D721Med (cell line): Measurements from ENCODE around the gene DAO.

ENCODE experiments used
- DNase-seq: peaks from one replicate; pipeline ENCODE4 v3.0.0; 2011; ENCODE audit warnings: low spot score; ENCODE audit not compliant: insufficient read length
- FAIRE-seq: peaks from 2 replicates; lab custom pipeline; 2011; peaks lifted over from hg19 to GRCh38; lab: Jason Lieb, UNC
- CTCF ChIP-seq: IDR thresholded peaks from 2 replicates; pipeline ENCODE4 v1.5.1; 2012; ENCODE audit warnings: mild to moderate bottlenecking, control low read depth; ENCODE audit not compliant: insufficient read depth; ENCODE audit errors: missing control alignments

Gene DAO

DNA sequence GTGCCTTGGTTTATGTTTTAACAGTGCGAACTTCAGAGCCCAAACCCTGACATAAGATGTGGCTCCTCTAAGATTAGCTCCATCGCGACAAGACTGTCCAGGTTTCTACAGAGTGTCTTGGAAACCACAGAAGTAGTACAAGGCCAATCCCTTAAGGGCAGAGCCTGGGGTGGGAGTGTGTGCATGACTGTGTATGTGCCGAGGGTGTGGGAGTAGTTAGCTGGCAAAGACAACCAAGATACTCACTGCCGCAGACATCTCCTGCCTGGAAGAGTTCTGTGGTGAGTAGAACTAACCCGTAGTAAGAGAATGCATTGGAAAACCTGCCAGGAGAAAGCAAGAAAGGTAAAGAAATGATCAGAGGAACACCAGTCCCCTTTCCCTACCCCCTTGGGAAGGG, 54.1 kb downstream of the DAO start:
- DNase-seq (no peak), FAIRE-seq (no peak)
- no peak for TF ChIP-seq CTCF

DNA sequence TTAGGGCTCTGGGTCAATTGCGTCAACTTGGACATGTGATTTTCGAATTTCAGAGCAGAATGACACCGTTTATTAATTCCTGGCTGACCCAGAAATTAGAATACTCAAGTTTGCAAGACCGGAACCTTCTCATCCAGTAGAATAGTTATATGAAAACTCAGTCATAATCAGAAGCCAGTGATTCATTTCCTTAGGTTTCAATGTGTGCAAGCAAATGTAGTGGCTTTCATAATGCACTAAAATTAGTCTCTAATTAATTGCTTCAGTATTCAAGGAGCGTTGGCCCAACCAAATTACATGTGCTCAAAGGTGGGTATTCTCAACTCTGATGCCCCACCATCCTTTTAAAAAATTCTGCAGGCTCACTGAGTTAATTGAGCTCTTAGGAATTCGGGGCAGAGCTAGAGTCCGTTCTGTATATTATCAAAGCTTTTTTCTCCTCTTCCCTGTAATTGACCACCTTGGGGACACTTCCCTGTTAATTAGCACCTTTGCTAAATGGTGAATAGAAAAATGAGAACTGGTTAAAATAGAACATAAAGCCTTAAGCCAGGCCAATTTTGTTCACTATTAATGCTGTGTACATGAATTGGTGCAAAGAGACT, 55.4 kb downstream of the DAO start:
- TF ChIP-seq CTCF: no peak
- no peak for FAIRE-seq
- no peak for DNase-seq

DNA sequence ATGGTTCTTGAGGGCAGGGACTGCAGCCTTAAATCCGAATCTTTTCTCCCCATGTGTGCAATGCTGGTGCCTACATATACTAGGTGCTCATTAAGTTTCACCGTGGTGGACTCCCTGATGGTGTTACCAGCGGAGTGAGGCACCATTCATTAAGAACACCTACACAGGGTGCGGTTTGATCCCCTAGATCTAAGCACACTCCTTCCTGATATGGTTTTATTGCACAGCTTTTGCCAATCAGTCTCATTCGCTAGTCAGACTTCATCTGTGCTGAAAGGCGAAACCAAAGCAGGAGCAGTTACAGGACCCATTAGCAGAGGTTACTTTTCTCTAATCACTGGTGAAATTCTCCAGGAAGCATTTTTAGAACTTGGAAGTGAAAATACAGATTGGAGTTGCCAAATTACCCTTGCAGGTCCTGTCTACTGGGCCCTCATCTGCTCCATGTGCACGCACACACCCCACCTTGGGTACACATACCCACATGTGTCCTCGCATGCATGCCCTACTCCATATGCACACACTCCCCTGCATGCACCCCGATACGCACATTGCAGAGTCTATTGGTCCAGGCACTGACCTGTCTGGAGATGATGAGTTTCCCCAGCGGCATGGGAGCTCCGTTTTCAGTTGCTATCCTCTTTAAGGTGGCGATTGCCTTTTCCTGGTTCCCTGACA, 58.5 kb downstream of the DAO start:
- no peak for DNase-seq
- no peak for FAIRE-seq
- no peak for TF ChIP-seq CTCF

GRCh38 chr12:108939594-108939993, 59.7 kb downstream of the DAO start:
- DNase-seq (no peak), FAIRE-seq (no peak)
- no peak for TF ChIP-seq CTCF

- FAIRE-seq (no peak), DNase-seq (no peak)
- TF ChIP-seq CTCF: no peak
Measured at GRCh38 chr12:108940138-108940537, 60.2 kb downstream of the DAO start.

GRCh38 chr12:108947097-108947496, 67.2 kb downstream of the DAO start:
- DNase-seq: no peak

More at GRCh38 chr12:108947097-108947496, 67.2 kb downstream of the DAO start:
- FAIRE-seq: no peak
- TF ChIP-seq CTCF: no peak
